ENCODE results near the gene OTUB2.

GRCh38 chr14:94038921-94039629, 12.9 kb downstream of the OTUB2 start:
- TF ChIP-seq, protein P1, sequence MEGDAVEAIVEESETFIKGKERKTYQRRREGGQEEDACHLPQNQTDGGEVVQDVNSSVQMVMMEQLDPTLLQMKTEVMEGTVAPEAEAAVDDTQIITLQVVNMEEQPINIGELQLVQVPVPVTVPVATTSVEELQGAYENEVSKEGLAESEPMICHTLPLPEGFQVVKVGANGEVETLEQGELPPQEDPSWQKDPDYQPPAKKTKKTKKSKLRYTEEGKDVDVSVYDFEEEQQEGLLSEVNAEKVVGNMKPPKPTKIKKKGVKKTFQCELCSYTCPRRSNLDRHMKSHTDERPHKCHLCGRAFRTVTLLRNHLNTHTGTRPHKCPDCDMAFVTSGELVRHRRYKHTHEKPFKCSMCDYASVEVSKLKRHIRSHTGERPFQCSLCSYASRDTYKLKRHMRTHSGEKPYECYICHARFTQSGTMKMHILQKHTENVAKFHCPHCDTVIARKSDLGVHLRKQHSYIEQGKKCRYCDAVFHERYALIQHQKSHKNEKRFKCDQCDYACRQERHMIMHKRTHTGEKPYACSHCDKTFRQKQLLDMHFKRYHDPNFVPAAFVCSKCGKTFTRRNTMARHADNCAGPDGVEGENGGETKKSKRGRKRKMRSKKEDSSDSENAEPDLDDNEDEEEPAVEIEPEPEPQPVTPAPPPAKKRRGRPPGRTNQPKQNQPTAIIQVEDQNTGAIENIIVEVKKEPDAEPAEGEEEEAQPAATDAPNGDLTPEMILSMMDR (conservative IDR thresholded peaks at IDR 0.05; ENCODE audit: low read depth, low read length) = no peak
- no peak for TF ChIP-seq EZH2 (IDR thresholded peaks at IDR 0.05; ENCODE audit: low read length, unreplicated experiment)
- no peak for TF ChIP-seq EZH2phosphoT487 (IDR thresholded peaks at IDR 0.05; ENCODE audit: borderline replicate concordance, low read length)

Measured in PC-3 (cell line).